ENCODE data around the gene ZNF598.
A peak's percentile ranks its signal among the peaks of the same experiment; 100 is the strongest.

ZNF598 gene

DNA sequence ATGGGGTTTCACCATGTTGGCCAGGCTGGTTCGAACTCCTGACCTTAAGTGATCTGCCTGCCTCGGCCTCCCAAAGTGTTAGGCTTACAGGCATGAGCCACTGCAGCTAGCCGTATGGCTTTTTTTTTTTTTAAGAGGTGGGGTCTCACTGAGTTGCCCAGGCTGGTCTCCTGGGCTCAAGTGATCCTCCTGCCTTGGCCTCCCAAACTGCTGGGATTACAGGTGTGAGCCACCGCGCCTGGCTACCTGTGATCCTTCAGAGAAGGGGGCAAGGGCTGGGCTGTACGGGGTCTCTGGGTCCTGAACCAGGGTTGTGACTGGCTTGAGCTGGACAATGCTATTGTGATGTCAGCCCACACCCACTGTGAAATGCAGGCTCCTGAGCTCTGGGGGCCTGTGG is 43.2 kb downstream of the ZNF598 start, which contains the start of gene RNF151:
RNF151 (plus strand) TSS at position 397 of the 400 bp plus-strand sequence. CDS start 26 bp downstream, outside the sequence.
- Histone ChIP-seq H3K27ac (ENCODE audit: low read depth, low read length) (peak within 1 kb of the TSS; percentile 54; the same call in 1 of the 2 replicates), H3K4me2 (ENCODE audit: low read length) (peak within 1 kb of the TSS; percentile 94), H3K36me3 (ENCODE audit: control insufficient read depth, low read length) (peaks cover 57% of the 10 kb centered on the region), H3K4me1 (ENCODE audit: control insufficient read depth, low read length) (peaks cover 35% of the 10 kb centered on the region), H3K9me3 (ENCODE audit: control insufficient read depth, insufficient read depth, low read length) (no peaks in the 10 kb centered on the region), H3K27me3 (ENCODE audit: control insufficient read depth, low read length) (no peaks in the 10 kb centered on the region), H4K20me1 (ENCODE audit: control insufficient read depth, insufficient read depth, low read depth, low read length) (peaks cover 10% of the 10 kb centered on the region), H3F3A (ENCODE audit: control insufficient read depth, insufficient read depth) (peaks cover 35% of the 10 kb centered on the region), H3K4me3 (ENCODE audit: low read length) (peak within 1 kb of the TSS; percentile 100), H3K9me2 (replicated peaks; ENCODE audit: control insufficient read depth, low read length) (no peaks in the 10 kb centered on the region), H3K79me2 (ENCODE audit: control insufficient read depth, low read length) (peaks cover 58% of the 10 kb centered on the region)
- TF ChIP-seq, protein P1, sequence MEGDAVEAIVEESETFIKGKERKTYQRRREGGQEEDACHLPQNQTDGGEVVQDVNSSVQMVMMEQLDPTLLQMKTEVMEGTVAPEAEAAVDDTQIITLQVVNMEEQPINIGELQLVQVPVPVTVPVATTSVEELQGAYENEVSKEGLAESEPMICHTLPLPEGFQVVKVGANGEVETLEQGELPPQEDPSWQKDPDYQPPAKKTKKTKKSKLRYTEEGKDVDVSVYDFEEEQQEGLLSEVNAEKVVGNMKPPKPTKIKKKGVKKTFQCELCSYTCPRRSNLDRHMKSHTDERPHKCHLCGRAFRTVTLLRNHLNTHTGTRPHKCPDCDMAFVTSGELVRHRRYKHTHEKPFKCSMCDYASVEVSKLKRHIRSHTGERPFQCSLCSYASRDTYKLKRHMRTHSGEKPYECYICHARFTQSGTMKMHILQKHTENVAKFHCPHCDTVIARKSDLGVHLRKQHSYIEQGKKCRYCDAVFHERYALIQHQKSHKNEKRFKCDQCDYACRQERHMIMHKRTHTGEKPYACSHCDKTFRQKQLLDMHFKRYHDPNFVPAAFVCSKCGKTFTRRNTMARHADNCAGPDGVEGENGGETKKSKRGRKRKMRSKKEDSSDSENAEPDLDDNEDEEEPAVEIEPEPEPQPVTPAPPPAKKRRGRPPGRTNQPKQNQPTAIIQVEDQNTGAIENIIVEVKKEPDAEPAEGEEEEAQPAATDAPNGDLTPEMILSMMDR (IDR thresholded peaks at IDR 0.05; ENCODE audit: low read depth, low read length, poor library complexity, severe bottlenecking), result no peak
- no peak for TF ChIP-seq EZH2phosphoT487 (IDR thresholded peaks at IDR 0.05; ENCODE audit: borderline replicate concordance, low read length)

DNA sequence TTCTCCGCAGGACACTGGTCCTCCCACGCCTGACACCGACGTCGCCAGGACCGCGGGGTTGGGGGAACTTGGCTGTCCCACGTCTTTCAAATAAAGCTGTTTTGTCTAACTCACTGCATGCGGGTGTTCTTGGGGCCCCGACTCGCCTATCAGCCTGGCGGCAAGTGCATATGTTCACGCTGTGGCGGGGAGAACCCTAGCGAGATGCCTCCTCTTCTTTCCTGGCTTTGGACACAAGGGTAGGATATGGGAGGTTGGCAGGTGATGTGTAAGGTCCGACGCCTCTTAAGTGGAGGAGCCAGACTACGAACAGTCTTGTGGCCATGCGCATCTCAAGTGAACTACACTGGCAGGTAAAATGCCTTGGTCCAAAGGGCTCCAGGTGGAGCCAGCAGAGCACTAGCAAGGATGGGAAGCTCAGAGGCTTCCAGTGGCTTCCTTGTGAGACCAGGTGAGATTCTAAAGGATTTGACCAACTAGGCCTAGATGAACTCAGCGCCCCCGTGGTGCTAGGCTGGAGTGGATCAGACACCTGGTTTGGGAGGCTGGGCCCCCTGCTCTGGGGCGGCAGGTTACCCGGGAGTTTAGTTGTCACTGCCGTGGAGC is 44.1 kb downstream of the ZNF598 start:
- Histone ChIP-seq H3K9me2 (replicated peaks; ENCODE audit: control insufficient read depth, low read length) (no peaks in the 10 kb centered on the region), H3K4me1 (ENCODE audit: control insufficient read depth, low read length) (peaks cover 35% of the 10 kb centered on the region), H3K27ac (ENCODE audit: low read depth, low read length) (peak overlapping the region; percentile 54), H3K27me3 (ENCODE audit: control insufficient read depth, low read length) (no peaks in the 10 kb centered on the region), H3F3A (ENCODE audit: control insufficient read depth, insufficient read depth) (peaks cover 44% of the 10 kb centered on the region), H3K36me3 (ENCODE audit: control insufficient read depth, low read length) (peaks cover 64% of the 10 kb centered on the region), H4K20me1 (ENCODE audit: control insufficient read depth, insufficient read depth, low read depth, low read length) (peaks cover 10% of the 10 kb centered on the region), H3K4me3 (ENCODE audit: low read length) (peak overlapping the region; percentile 100), H3K4me2 (ENCODE audit: low read length) (peak overlapping the region; percentile 94), H3K79me2 (ENCODE audit: control insufficient read depth, low read length) (peaks cover 56% of the 10 kb centered on the region), H3K9me3 (ENCODE audit: control insufficient read depth, insufficient read depth, low read length) (no peaks in the 10 kb centered on the region)
- no peak for TF ChIP-seq EZH2phosphoT487 (IDR thresholded peaks at IDR 0.05; ENCODE audit: borderline replicate concordance, low read length)
- TF ChIP-seq, protein P1 (IDR thresholded peaks at IDR 0.05; ENCODE audit: low read depth, low read length, poor library complexity, severe bottlenecking), result no peak

DNA sequence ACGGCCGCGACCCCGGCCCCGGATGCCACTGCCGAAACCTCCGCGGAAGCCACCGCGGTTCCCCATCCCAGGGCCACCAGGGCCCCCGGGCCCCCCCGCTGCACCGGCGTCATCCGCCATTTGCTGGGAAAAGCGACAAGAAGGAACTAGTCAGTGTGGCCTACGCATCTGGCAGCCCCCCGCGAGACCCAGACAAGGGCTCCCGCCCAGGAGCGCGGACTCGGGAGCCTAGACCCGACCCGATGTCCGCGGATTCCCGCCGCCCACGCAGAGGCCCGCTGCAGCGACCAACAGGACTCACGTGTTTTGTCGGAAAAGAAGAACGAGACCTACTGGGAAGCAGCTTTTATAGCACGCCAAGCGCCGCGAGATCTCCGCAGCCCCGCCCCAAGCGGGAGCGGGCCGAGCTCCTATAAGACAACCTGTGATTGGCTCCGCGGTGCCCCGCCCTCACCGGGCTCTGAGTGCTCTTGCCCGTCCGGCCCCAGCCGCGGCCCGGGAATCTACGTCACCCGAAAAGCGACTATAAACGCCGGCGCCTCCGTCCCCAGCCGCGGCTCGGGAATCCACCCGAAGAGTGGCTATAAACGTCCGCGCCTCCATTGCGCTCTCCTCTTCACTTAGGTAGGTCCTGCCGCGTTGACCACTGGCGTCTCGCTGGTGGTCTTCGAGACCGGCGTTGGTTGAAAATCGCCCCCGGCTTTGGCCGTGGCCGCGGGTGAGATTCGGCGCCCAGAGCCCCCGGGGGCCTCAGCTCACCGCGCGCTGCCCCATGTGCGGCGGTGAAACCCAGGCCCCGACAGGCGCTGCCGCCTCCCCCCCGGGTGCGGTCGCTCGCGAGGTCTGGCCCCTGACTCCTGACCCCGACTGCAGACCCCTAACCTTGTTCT is 44.9 kb downstream of the ZNF598 start, which contains the start of gene RPS2:
RPS2 (minus strand) TSS at position 321 of the 890 bp plus-strand sequence; CDS start at position 120, 201 bp downstream.
- H3K36me3 ChIP-seq (ENCODE audit: control insufficient read depth, low read length), result peaks cover 71% of the 10 kb centered on the region
- H3K4me3 ChIP-seq (ENCODE audit: low read length), result peak within 1 kb of the TSS; percentile 100
- peaks cover 63% of the 10 kb centered on the region for H3K79me2 ChIP-seq (ENCODE audit: control insufficient read depth, low read length)
- H3K27ac ChIP-seq (ENCODE audit: low read depth, low read length), result peak within 1 kb of the TSS; percentile 91
- H3K27me3 ChIP-seq (ENCODE audit: control insufficient read depth, low read length), result no peaks in the 10 kb centered on the region
- peak within 1 kb of the TSS; percentile 99 for H3K4me2 ChIP-seq (ENCODE audit: low read length)
- H4K20me1 ChIP-seq (ENCODE audit: control insufficient read depth, insufficient read depth, low read depth, low read length), result peaks cover 10% of the 10 kb centered on the region
- no peaks in the 10 kb centered on the region for H3K9me3 ChIP-seq (ENCODE audit: control insufficient read depth, insufficient read depth, low read length)
- no peaks in the 10 kb centered on the region for H3K9me2 ChIP-seq (replicated peaks; ENCODE audit: control insufficient read depth, low read length)
- peaks cover 36% of the 10 kb centered on the region for H3K4me1 ChIP-seq (ENCODE audit: control insufficient read depth, low read length)
- TF ChIP-seq EZH2phosphoT487 (IDR thresholded peaks at IDR 0.05; ENCODE audit: borderline replicate concordance, low read length), result no peak
- TF ChIP-seq, protein P1 (IDR thresholded peaks at IDR 0.05; ENCODE audit: low read depth, low read length, poor library complexity, severe bottlenecking), result no peak
- H3F3A ChIP-seq (ENCODE audit: control insufficient read depth, insufficient read depth), result peaks cover 43% of the 10 kb centered on the region
